Measurements from ENCODE around the gene SPINK8.

DNA sequence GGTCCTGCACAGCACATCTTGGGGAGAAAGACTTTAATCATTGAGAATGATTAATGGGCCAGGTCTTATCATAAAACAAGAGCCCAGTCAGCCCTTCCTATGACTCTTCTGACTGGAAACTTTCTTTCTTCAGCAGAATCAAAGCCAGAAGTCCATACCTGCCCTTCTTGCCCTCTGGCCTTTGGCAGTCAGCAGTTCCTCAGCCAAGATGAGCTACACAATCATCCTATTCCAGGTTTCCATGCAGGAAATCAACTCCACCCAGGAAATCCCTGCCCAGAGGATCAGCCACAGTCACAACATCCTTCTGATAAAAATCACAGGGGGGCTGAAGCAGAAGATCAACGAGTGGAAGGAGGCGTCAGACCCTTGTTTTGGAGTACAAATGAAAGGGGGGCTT lies 65.7 kb downstream of the SPINK8 start:
- TF ChIP-seq, protein P1, sequence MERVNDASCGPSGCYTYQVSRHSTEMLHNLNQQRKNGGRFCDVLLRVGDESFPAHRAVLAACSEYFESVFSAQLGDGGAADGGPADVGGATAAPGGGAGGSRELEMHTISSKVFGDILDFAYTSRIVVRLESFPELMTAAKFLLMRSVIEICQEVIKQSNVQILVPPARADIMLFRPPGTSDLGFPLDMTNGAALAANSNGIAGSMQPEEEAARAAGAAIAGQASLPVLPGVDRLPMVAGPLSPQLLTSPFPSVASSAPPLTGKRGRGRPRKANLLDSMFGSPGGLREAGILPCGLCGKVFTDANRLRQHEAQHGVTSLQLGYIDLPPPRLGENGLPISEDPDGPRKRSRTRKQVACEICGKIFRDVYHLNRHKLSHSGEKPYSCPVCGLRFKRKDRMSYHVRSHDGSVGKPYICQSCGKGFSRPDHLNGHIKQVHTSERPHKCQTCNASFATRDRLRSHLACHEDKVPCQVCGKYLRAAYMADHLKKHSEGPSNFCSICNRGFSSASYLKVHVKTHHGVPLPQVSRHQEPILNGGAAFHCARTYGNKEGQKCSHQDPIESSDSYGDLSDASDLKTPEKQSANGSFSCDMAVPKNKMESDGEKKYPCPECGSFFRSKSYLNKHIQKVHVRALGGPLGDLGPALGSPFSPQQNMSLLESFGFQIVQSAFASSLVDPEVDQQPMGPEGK (CRISPR knock-in tag; IDR thresholded peaks at IDR 0.05; ENCODE audit: borderline replicate concordance), result no peak
- TF ChIP-seq ZFP3 (CRISPR knock-in tag; IDR thresholded peaks at IDR 0.05), result no peak
